Colonic mucosa (tissue), 4 donors: ENCODE results near the gene MB21D2. TPM values are rescaled to one million over a fixed set of nuclear protein-coding genes. Genes with fewer than 3 reads are reported as not detected.
"Not testable (repeated sequence)": the region's sequence is repeated elsewhere in the genome, so short reads cannot be mapped to it uniquely, and the experiment has no call there.

Source experiments
- DNase-seq: peaks from one replicate; pipeline ENCODE4 v3.0.0-alpha.2; 2020
- H3K27ac ChIP-seq: fragments of 200-600 bp; one replicate; pipeline ENCODE4 v1.8.0; 2021
- H3K27me3 ChIP-seq: fragments of 200-600 bp; one replicate; pipeline ENCODE4 v1.8.0; 2021
- H3K36me3 ChIP-seq: fragments of 200-600 bp; one replicate; pipeline ENCODE4 v1.8.0; 2021
- H3K4me1 ChIP-seq: fragments of 200-600 bp; one replicate; pipeline ENCODE4 v1.8.0; 2021; ENCODE audit warnings: mild to moderate bottlenecking
- H3K4me3 ChIP-seq: fragments of 200-600 bp; one replicate; pipeline ENCODE4 v1.8.0; 2021
- H3K9ac ChIP-seq, 2 donors: one replicate each; pipeline ENCODE4 v1.7.0; 2013; ENCODE audit warnings: control low read depth in 2 of 2, low read depth in 2 of 2, low read length in 2 of 2
- H3K9me3 ChIP-seq: fragments of 200-600 bp; one replicate; pipeline ENCODE4 v1.8.0; 2021
- intact Hi-C: fragments of 100-400 bp; cut with DNase I; formaldehyde crosslinking; loops from one replicate; pipeline ENCODE4 v1.14.1; 2022
- total RNA-seq, 2 donors: library from RNA; stranded (reverse); fragmentation: NEBNext Ultra II Directional in 1 of 2; extraction: Animal tissue kit (Norgen Biotek cat#: 25700) in 1 of 2; gene quantifications; one replicate each; pipeline ENCODE4 v1.2.1, GENCODE V29; 2021
- TF ChIP-seq, protein P1 (sequence below): fragments of 200-600 bp; IDR thresholded peaks from one replicate; pipeline ENCODE4 v1.8.0; 2022; ENCODE audit warnings: antibody characterized with exemption, mild to moderate bottlenecking
- donor health status: healthy.
- donor health status: DM: no; HTN: no; CAD: no.
- donor health status: DM: no; HTN: no; CAD: no.

MB21D2 gene
- total RNA-seq, 2 donors from 2014 or later: 2.8 to 4.4 TPM

GRCh38 chr3:192801985-192802384, 115.7 kb downstream of the MB21D2 start:
- Histone ChIP-seq H3K36me3 (no peaks in the 10 kb centered on the region), H3K27me3 (no peaks in the 10 kb centered on the region), H3K9ac (no peak overlapping the region), H3K9me3 (no peaks in the 10 kb centered on the region), H3K27ac (no peak overlapping the region), H3K4me1 (no peaks in the 10 kb centered on the region), H3K4me3 (no peak overlapping the region)
- no peak for DNase-seq
- intact Hi-C loops: loop anchor here (2.0 to 5.0 kb wide), 2 partner anchors 235 to 335 kb away; no protein-coding TSS in a partner anchor
- TF ChIP-seq, protein P1, sequence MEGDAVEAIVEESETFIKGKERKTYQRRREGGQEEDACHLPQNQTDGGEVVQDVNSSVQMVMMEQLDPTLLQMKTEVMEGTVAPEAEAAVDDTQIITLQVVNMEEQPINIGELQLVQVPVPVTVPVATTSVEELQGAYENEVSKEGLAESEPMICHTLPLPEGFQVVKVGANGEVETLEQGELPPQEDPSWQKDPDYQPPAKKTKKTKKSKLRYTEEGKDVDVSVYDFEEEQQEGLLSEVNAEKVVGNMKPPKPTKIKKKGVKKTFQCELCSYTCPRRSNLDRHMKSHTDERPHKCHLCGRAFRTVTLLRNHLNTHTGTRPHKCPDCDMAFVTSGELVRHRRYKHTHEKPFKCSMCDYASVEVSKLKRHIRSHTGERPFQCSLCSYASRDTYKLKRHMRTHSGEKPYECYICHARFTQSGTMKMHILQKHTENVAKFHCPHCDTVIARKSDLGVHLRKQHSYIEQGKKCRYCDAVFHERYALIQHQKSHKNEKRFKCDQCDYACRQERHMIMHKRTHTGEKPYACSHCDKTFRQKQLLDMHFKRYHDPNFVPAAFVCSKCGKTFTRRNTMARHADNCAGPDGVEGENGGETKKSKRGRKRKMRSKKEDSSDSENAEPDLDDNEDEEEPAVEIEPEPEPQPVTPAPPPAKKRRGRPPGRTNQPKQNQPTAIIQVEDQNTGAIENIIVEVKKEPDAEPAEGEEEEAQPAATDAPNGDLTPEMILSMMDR: no peak

DNA sequence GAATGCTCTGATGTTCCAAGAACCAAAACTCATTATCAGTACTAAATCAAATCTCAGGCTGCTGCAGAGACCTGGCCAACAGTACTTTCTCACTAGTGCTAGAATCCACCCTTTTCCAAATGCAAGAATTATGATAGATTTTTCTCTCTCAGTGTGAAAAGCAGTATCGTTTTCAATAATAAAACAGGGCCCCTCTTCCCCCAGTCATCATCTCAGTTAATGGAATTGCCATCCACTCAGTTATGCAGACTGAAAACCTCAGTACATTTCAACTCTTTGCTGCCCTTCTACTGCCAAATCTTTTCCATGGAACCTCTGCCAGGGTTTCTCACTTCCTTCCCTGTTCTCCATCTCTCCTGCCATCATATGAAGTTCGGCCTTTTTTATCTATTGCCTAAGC, 117.9 kb downstream of the MB21D2 start:
- intact Hi-C loops: loop anchor here (5.0 kb wide), 1 partner anchor 332 kb away; no protein-coding TSS in a partner anchor
- Histone ChIP-seq H3K27me3 (no peaks in the 10 kb centered on the region), H3K27ac (no peak overlapping the region), H3K9ac (no peak overlapping the region), H3K4me3 (no peak overlapping the region), H3K36me3 (no peaks in the 10 kb centered on the region), H3K9me3 (no peaks in the 10 kb centered on the region), H3K4me1 (no peaks in the 10 kb centered on the region)
- no peak for DNase-seq
- TF ChIP-seq, protein P1: no peak

GRCh38 chr3:192795021-192795420, 122.6 kb downstream of the MB21D2 start:
- Histone ChIP-seq H3K4me1 (no peaks in the 10 kb centered on the region), H3K36me3 (no peaks in the 10 kb centered on the region), H3K9me3 (no peaks in the 10 kb centered on the region), H3K27me3 (no peaks in the 10 kb centered on the region), H3K9ac (no peak overlapping the region), H3K4me3 (no peak overlapping the region), H3K27ac (no peak overlapping the region)
- intact Hi-C loops: no loop called here
- TF ChIP-seq, protein P1: no peak
- DNase-seq: no peak

DNA sequence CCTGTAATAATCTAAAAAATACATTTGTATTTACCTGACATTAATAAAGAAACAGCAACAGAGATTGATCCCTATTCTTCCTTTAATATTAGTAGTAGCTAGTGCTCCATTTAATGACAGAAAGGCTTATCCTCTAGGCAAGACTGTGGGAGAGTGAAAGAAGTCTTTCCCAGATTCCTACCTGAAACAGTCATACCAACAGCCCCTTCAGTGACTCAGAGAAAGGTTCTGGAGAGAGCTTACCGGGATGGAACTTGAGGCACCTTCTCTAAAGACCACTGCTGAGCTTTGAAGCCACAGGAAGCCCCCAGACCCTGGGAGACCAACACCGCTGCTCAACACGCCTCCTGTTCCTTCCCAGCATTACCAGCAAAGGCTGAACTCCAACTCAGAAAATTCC, 123.4 kb downstream of the MB21D2 start:
- no peak for DNase-seq
- Histone ChIP-seq H3K27ac (no peak overlapping the region), H3K36me3 (no peaks in the 10 kb centered on the region), H3K27me3 (no peaks in the 10 kb centered on the region), H3K4me3 (no peak overlapping the region), H3K9ac (no peak overlapping the region), H3K9me3 (no peaks in the 10 kb centered on the region), H3K4me1 (no peaks in the 10 kb centered on the region)
- TF ChIP-seq, protein P1: no peak
- intact Hi-C loops: no loop called here

GRCh38 chr3:192788816-192789515, 128.7 kb downstream of the MB21D2 start:
- H3K9me3 ChIP-seq, intact Hi-C loops, H3K36me3 ChIP-seq, DNase-seq, H3K4me3 ChIP-seq, H3K9ac ChIP-seq, H3K27me3 ChIP-seq, H3K4me1 ChIP-seq, H3K27ac ChIP-seq: not testable (repeated sequence)

GRCh38 chr3:192778508-192778907, 139.1 kb downstream of the MB21D2 start:
- no peak for DNase-seq
- TF ChIP-seq, protein P1: no peak
- intact Hi-C loops: no loop called here

GRCh38 chr3:192774341-192774740, 143.3 kb downstream of the MB21D2 start:
- H3K27ac ChIP-seq, H3K4me3 ChIP-seq, intact Hi-C loops, H3K36me3 ChIP-seq, H3K27me3 ChIP-seq, DNase-seq, H3K4me1 ChIP-seq, H3K9ac ChIP-seq, H3K9me3 ChIP-seq: not testable (repeated sequence)

More at GRCh38 chr3:192778508-192778907, 139.1 kb downstream of the MB21D2 start:
- Histone ChIP-seq H3K4me1 (no peaks in the 10 kb centered on the region), H3K9ac (no peak overlapping the region), H3K36me3 (no peaks in the 10 kb centered on the region), H3K27ac (no peak overlapping the region), H3K4me3 (no peak overlapping the region), H3K27me3 (no peaks in the 10 kb centered on the region), H3K9me3 (no peaks in the 10 kb centered on the region)
